Endodermal cell (in vitro differentiated cells): Measurements from ENCODE around the gene IGF2BP3. TPM values are rescaled to one million over a fixed set of nuclear protein-coding genes. Genes with fewer than 3 reads are reported as not detected.

Experiments
- DNase-seq: peaks from one replicate; pipeline ENCODE4 v3.0.0-alpha.2; 2017
- H3K27ac ChIP-seq: 2 replicates; pipeline ENCODE4 v1.5.1; 2013; ENCODE audit warnings: mild to moderate bottlenecking, low read depth, low read length, moderate library complexity
- H3K27me3 ChIP-seq: 2 replicates; pipeline ENCODE4 v1.6.1; 2013; ENCODE audit warnings: mild to moderate bottlenecking, low read length, moderate library complexity; ENCODE audit not compliant: insufficient read depth, control insufficient read depth, poor library complexity, severe bottlenecking
- H3K36me3 ChIP-seq: 2 replicates; pipeline ENCODE4 v1.7.0; 2013; ENCODE audit warnings: mild to moderate bottlenecking, low read length, moderate library complexity; ENCODE audit not compliant: control insufficient read depth, insufficient read depth
- H3K4me1 ChIP-seq: one replicate; pipeline ENCODE4 v1.7.0; 2013; ENCODE audit warnings: low read length; ENCODE audit not compliant: control insufficient read depth, insufficient read depth
- H3K4me3 ChIP-seq: 2 replicates; pipeline ENCODE4 v1.5.1; 2013; ENCODE audit warnings: mild to moderate bottlenecking, low read length, moderate library complexity
- H3K9ac ChIP-seq: 2 replicates; pipeline ENCODE4 v1.6.1; 2013; ENCODE audit warnings: mild to moderate bottlenecking, low read length, moderate library complexity; ENCODE audit not compliant: poor library complexity, severe bottlenecking; ENCODE audit errors: extremely low read depth
- H3K9me3 ChIP-seq: 2 replicates; pipeline ENCODE4 v1.6.1; 2013; ENCODE audit warnings: mild to moderate bottlenecking, low read length, moderate library complexity; ENCODE audit not compliant: control insufficient read depth
- H3K27ac Mint-ChIP-seq: 2 replicates; pipeline ENCODE4 v1.8.0; 2020; ENCODE audit warnings: mixed read lengths
- H3K27me3 Mint-ChIP-seq: 2 replicates; pipeline ENCODE4 v1.8.0; 2021; ENCODE audit warnings: mild to moderate bottlenecking, mixed read lengths; ENCODE audit not compliant: insufficient read depth
- H3K36me3 Mint-ChIP-seq: 2 replicates; pipeline ENCODE4 v1.8.0; 2020; ENCODE audit warnings: low read depth, mixed read lengths
- H3K4me1 Mint-ChIP-seq: 2 replicates; pipeline ENCODE4 v1.8.0; 2020; ENCODE audit warnings: mixed read lengths
- H3K4me3 Mint-ChIP-seq: 2 replicates; pipeline ENCODE4 v1.8.0; 2020; ENCODE audit warnings: mild to moderate bottlenecking, moderate library complexity, mixed read lengths
- H3K9me3 Mint-ChIP-seq: 2 replicates; pipeline ENCODE4 v1.8.0; 2020; ENCODE audit warnings: mild to moderate bottlenecking, mixed read lengths
- WGBS, 2 experiments: methylation state at CpG; one replicate each; pipeline versions ENCODE4 v1.1.5 to v1.1.7; 2013; ENCODE audit warnings: missing lambda C conversion rate in 2 of 2, mixed read lengths in 1 of 2; ENCODE audit not compliant: insufficient coverage in 1 of 2, insufficient read length in 1 of 2; 5-methylcytosine and 5-hydroxymethylcytosine counted together
- total RNA-seq, 2 donors: library from RNA; stranded (reverse); fragmentation: NEBNext Ultra II Directional in 1 of 2; extraction: Animal tissue kit (Norgen Biotek cat#: 25700) in 1 of 2; gene quantifications; 2 replicates in 1 of 2; 3 replicates in 1 of 2; pipeline ENCODE4 v1.2.1, GENCODE V29; 2021
- TF ChIP-seq, protein P1 (sequence below): fragments of 200-600 bp; sonication (generic); conservative IDR thresholded peaks from 2 replicates; pipeline ENCODE4 v1.5.0; 2021; ENCODE audit warnings: antibody characterized with exemption, mild to moderate bottlenecking

Gene IGF2BP3
- total RNA-seq, 2 donors from 2014 or later = 114 to 123 TPM

DNA sequence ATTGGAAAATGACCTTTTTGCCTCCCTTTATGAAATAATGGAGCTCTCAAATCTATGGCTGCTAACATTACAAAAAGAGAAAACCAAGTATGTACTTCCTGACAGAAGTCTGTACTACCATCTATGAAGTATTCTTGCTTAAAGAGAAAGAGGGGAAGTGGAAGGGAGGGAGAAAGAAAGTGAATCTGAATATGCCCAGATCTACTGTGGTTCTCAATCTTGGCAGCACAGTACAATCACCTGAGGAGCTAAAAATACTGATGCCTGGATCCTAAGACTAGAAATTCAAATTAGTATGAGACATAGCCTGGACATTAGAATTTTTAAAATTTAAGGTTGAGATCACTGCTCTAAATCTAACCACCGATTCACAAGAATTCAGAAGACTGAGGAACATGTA is 85.2 kb downstream of the IGF2BP3 start:
- H3K9me3 ChIP-seq = no peaks in the 10 kb centered on the region
- no peak overlapping the region for H3K27ac ChIP-seq
- no peak overlapping the region for H3K9ac ChIP-seq
- peaks cover 3% of the 10 kb centered on the region for H3K4me1 Mint-ChIP-seq
- WGBS, 2 experiments = 93 to 100% methylated on average over 1 of the region's 1 CpG
- no peaks in the 10 kb centered on the region for H3K27me3 Mint-ChIP-seq
- no peak for DNase-seq
- TF ChIP-seq, protein P1, sequence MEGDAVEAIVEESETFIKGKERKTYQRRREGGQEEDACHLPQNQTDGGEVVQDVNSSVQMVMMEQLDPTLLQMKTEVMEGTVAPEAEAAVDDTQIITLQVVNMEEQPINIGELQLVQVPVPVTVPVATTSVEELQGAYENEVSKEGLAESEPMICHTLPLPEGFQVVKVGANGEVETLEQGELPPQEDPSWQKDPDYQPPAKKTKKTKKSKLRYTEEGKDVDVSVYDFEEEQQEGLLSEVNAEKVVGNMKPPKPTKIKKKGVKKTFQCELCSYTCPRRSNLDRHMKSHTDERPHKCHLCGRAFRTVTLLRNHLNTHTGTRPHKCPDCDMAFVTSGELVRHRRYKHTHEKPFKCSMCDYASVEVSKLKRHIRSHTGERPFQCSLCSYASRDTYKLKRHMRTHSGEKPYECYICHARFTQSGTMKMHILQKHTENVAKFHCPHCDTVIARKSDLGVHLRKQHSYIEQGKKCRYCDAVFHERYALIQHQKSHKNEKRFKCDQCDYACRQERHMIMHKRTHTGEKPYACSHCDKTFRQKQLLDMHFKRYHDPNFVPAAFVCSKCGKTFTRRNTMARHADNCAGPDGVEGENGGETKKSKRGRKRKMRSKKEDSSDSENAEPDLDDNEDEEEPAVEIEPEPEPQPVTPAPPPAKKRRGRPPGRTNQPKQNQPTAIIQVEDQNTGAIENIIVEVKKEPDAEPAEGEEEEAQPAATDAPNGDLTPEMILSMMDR = no peak
- H3K36me3 ChIP-seq = peaks cover 69% of the 10 kb centered on the region
- peak overlapping the region; percentile 3 for H3K27ac Mint-ChIP-seq
- no peak overlapping the region for H3K4me3 Mint-ChIP-seq
- H3K4me1 ChIP-seq = no peaks in the 10 kb centered on the region
- H3K36me3 Mint-ChIP-seq = peaks cover 59% of the 10 kb centered on the region
- peaks cover 2% of the 10 kb centered on the region for H3K9me3 Mint-ChIP-seq
- H3K4me3 ChIP-seq = no peak overlapping the region
- H3K27me3 ChIP-seq = no peaks in the 10 kb centered on the region

DNA sequence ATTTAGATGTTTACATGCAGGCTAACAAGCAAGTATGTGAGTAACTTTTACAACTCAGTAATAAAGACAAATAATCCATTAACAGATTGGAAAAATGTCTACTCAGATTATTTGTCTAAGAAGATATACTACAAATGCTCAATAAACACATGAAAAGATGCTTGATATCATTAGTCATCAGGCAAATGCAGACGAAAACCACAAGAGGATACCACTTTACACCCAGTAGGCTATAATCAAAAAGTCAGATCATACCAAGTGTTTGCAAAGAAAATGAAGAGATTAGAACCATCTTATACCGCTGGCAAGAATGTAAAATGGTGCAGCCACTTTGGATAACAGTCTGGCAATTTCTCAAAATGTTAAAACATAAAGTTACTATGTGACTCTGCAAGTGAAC is 87.1 kb downstream of the IGF2BP3 start:
- WGBS, 2 experiments = 98 to 100% methylated on average over 1 to 2 of the region's 2 CpGs
- Histone ChIP-seq H3K27me3 (no peaks in the 10 kb centered on the region), H3K27ac (no peak overlapping the region), H3K9ac (no peak overlapping the region), H3K9me3 (no peaks in the 10 kb centered on the region), H3K4me1 (no peaks in the 10 kb centered on the region), H3K4me3 (no peak overlapping the region), H3K36me3 (peaks cover 55% of the 10 kb centered on the region)
- TF ChIP-seq, protein P1 = no peak
- no peak for DNase-seq
- no peaks in the 10 kb centered on the region for H3K27me3 Mint-ChIP-seq
- no peak overlapping the region for H3K27ac Mint-ChIP-seq
- peaks cover 53% of the 10 kb centered on the region for H3K36me3 Mint-ChIP-seq
- no peak overlapping the region for H3K4me3 Mint-ChIP-seq
- H3K9me3 Mint-ChIP-seq = peaks cover under 1% of the 10 kb centered on the region
- peaks cover 3% of the 10 kb centered on the region for H3K4me1 Mint-ChIP-seq

DNA sequence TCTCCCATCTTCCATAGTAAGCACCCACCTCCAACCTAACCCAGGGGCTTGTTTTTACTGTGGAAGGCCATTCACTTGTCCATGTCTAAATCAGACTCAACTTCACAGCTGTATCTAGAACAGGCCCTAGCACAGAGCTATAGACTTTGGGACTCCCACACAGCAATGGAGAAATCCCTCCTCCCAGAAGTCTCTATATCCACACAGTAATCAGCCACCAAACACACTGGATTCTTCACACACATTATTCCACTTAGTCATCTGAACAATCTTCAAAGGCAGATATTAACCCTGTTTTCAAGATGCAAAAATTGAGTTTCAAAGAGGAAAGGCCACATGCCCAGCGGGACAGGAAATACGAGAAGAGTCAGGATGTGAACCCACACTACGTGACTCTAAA is 89.3 kb downstream of the IGF2BP3 start:
- H3K4me1 Mint-ChIP-seq = peaks cover 11% of the 10 kb centered on the region
- WGBS, 2 experiments = 97 to 100% methylated on average over 2 to 3 of the region's 3 CpGs
- H3K4me1 ChIP-seq = no peaks in the 10 kb centered on the region
- no peak overlapping the region for H3K4me3 ChIP-seq
- no peaks in the 10 kb centered on the region for H3K27me3 ChIP-seq
- H3K9me3 Mint-ChIP-seq = no peaks in the 10 kb centered on the region
- H3K36me3 ChIP-seq = peaks cover 54% of the 10 kb centered on the region
- H3K9me3 ChIP-seq = no peaks in the 10 kb centered on the region
- H3K27me3 Mint-ChIP-seq = no peaks in the 10 kb centered on the region
- TF ChIP-seq, protein P1 = no peak
- no peak overlapping the region for H3K9ac ChIP-seq
- no peak overlapping the region for H3K27ac ChIP-seq
- H3K36me3 Mint-ChIP-seq = peaks cover 37% of the 10 kb centered on the region
- DNase-seq = no peak
- no peak overlapping the region for H3K4me3 Mint-ChIP-seq
- H3K27ac Mint-ChIP-seq = peak overlapping the region; percentile 28
